Activated B cell treated with CpG ODN at 0.5 μM for 24 hours (primary cell): ENCODE results near the gene PVALB. TPM values are rescaled to one million over a fixed set of nuclear protein-coding genes. Genes with fewer than 3 reads are reported as not detected.

Experiments used
- ATAC-seq: fragments of 200-7000 bp; cut with Tn5 transposase; one replicate; pipeline ENCODE4 v1.10.0; 2021; ENCODE audit warnings: low read depth, mild to moderate bottlenecking, moderate library complexity
- CTCF ChIA-PET: fragments of 350-600 bp; sonication (Branson Sonifier 250); formaldehyde crosslinking; loops from one replicate; lab custom pipeline; 2021; ENCODE audit warnings: antibody characterized with exemption; lab: Charles Lee
- POLR2A ChIA-PET: fragments of 350-600 bp; sonication (Branson Sonifier 250); formaldehyde crosslinking; loops from one replicate; lab custom pipeline; 2021; ENCODE audit warnings: antibody characterized with exemption; lab: Charles Lee
- DNase-seq: peaks from one replicate; pipeline ENCODE4 v3.0.0; 2022
- H3K27ac Mint-ChIP-seq: one replicate; pipeline ENCODE4 v1.8.0; 2020; ENCODE audit warnings: mixed read lengths
- H3K27me3 Mint-ChIP-seq: one replicate; pipeline ENCODE4 v1.8.0; 2021; ENCODE audit warnings: mixed read lengths
- H3K36me3 Mint-ChIP-seq: one replicate; pipeline ENCODE4 v1.8.0; 2021; ENCODE audit warnings: low read depth, mixed read lengths
- H3K4me1 Mint-ChIP-seq: one replicate; pipeline ENCODE4 v1.8.0; 2021; ENCODE audit warnings: mixed read lengths
- H3K4me3 Mint-ChIP-seq: one replicate; pipeline ENCODE4 v1.8.0; 2020; ENCODE audit warnings: mild to moderate bottlenecking, mixed read lengths
- H3K9me3 Mint-ChIP-seq: one replicate; pipeline ENCODE4 v1.8.0; 2020; ENCODE audit warnings: mixed read lengths
- CTCF ChIP-seq: fragments of 200-600 bp; IDR thresholded peaks from one replicate; pipeline ENCODE4 v1.8.0; 2022; ENCODE audit warnings: antibody characterized with exemption, mild to moderate bottlenecking
- intact Hi-C: fragments of 100-400 bp; cut with micrococcal nuclease; formaldehyde crosslinking; loops from one replicate; pipeline ENCODE4 v1.15.1; 2024
- total RNA-seq: library from RNA; stranded (reverse); gene quantifications from 2 replicates; pipeline ENCODE4 v1.2.3, GENCODE V29; 2022

PVALB gene
- total RNA-seq, 1 donor from 2014 or later = not detected

GRCh38 chr22:36816339-36816635 lies 548 bp downstream of the PVALB start:
- Mint-ChIP-seq H3K27ac (no peak overlapping the region), H3K9me3 (no peaks in the 10 kb centered on the region), H3K27me3 (peaks cover 72% of the 10 kb centered on the region), H3K4me3 (no peak overlapping the region), H3K4me1 (no peaks in the 10 kb centered on the region), H3K36me3 (no peaks in the 10 kb centered on the region)
- ATAC-seq = no peak
- ChIA-PET CTCF (no interaction called here), POLR2A (no interaction called here)
- intact Hi-C loops = no loop called here
- no peak for TF ChIP-seq CTCF
- DNase-seq = no peak

GRCh38 chr22:36815558-36816338 lies 1.1 kb downstream of the PVALB start:
- POLR2A ChIA-PET = no interaction called here
- DNase-seq = no peak

GRCh38 chr22:36814801-36815200 lies 2.0 kb downstream of the PVALB start:
- H3K4me1 Mint-ChIP-seq = no peaks in the 10 kb centered on the region
- H3K36me3 Mint-ChIP-seq = no peaks in the 10 kb centered on the region
- H3K27me3 Mint-ChIP-seq = peaks cover 63% of the 10 kb centered on the region
- no peaks in the 10 kb centered on the region for H3K9me3 Mint-ChIP-seq
- intact Hi-C loops = no loop called here
- DNase-seq (no peak), ATAC-seq (no peak)
- ChIA-PET CTCF (no interaction called here), POLR2A (no interaction called here)
- no peak overlapping the region for H3K27ac Mint-ChIP-seq
- no peak for TF ChIP-seq CTCF
- no peak overlapping the region for H3K4me3 Mint-ChIP-seq

More at GRCh38 chr22:36815558-36816338, 1.1 kb downstream of the PVALB start:
- no peak overlapping the region for H3K4me3 Mint-ChIP-seq
- intact Hi-C loops = no loop called here
- H3K27me3 Mint-ChIP-seq = peaks cover 67% of the 10 kb centered on the region
- TF ChIP-seq CTCF = no peak
- CTCF ChIA-PET = no interaction called here
- H3K36me3 Mint-ChIP-seq = no peaks in the 10 kb centered on the region
- H3K4me1 Mint-ChIP-seq = no peaks in the 10 kb centered on the region
- no peak for ATAC-seq
- H3K9me3 Mint-ChIP-seq = no peaks in the 10 kb centered on the region
- H3K27ac Mint-ChIP-seq = no peak overlapping the region

GRCh38 chr22:36811094-36811800 lies 5.6 kb downstream of the PVALB start:
- H3K4me1 Mint-ChIP-seq = no peaks in the 10 kb centered on the region
- H3K36me3 Mint-ChIP-seq = no peaks in the 10 kb centered on the region
- intact Hi-C loops = no loop called here
- peaks cover 40% of the 10 kb centered on the region for H3K27me3 Mint-ChIP-seq
- H3K4me3 Mint-ChIP-seq = no peak overlapping the region
- H3K27ac Mint-ChIP-seq = no peak overlapping the region
- ChIA-PET CTCF (no interaction called here), POLR2A (no interaction called here)
- no peaks in the 10 kb centered on the region for H3K9me3 Mint-ChIP-seq
- no peak for TF ChIP-seq CTCF
- DNase-seq = no peak
- ATAC-seq = no peak

- no peak for TF ChIP-seq CTCF
- no peaks in the 10 kb centered on the region for H3K4me1 Mint-ChIP-seq
- H3K36me3 Mint-ChIP-seq = no peaks in the 10 kb centered on the region
- H3K27me3 Mint-ChIP-seq = peaks cover 28% of the 10 kb centered on the region
- no peak for DNase-seq
- no peak for ATAC-seq
- intact Hi-C loops = no loop called here
- no peak overlapping the region for H3K27ac Mint-ChIP-seq
- POLR2A ChIA-PET = no interaction called here
- H3K4me3 Mint-ChIP-seq = no peak overlapping the region
- no peaks in the 10 kb centered on the region for H3K9me3 Mint-ChIP-seq
- CTCF ChIA-PET = no interaction called here
These were observed 7.5 kb downstream of the PVALB start for GRCh38 chr22:36809351-36809750.
